KMS-11 (cell line): Measurements from ENCODE around the gene ANKRD44.
"Not testable (repeated sequence)": the region's sequence is repeated elsewhere in the genome, so short reads cannot be mapped to it uniquely, and the experiment has no call there.

Source experiments
- H2AFZ ChIP-seq: fragments of 200-600 bp; sonication (generic); 2 replicates; pipeline ENCODE4 v1.6.1; 2016; ENCODE audit warnings: antibody characterized with exemption, mixed run types, low read depth
- H3K27ac ChIP-seq: fragments of 200-600 bp; sonication (generic); 2 replicates; pipeline ENCODE4 v1.6.1; 2016; ENCODE audit warnings: mild to moderate bottlenecking, mixed run types
- H3K27me3 ChIP-seq: fragments of 200-600 bp; sonication (generic); 2 replicates; pipeline ENCODE4 v1.6.1; 2017; ENCODE audit warnings: mild to moderate bottlenecking, low read depth, mixed run types, moderate library complexity; ENCODE audit not compliant: insufficient read depth
- H3K36me3 ChIP-seq: fragments of 200-600 bp; sonication (generic); 2 replicates; pipeline ENCODE4 v1.6.1; 2017; ENCODE audit warnings: mild to moderate bottlenecking, mixed run types; ENCODE audit not compliant: insufficient read depth
- H3K4me1 ChIP-seq: fragments of 200-600 bp; sonication (generic); 2 replicates; pipeline ENCODE4 v1.6.1; 2016; ENCODE audit warnings: mild to moderate bottlenecking, low read depth, mixed run types; ENCODE audit not compliant: poor library complexity, severe bottlenecking
- H3K4me2 ChIP-seq: fragments of 200-600 bp; sonication (generic); 2 replicates; pipeline ENCODE4 v1.7.0; 2016; ENCODE audit warnings: mild to moderate bottlenecking, mixed run types
- H3K4me3 ChIP-seq: fragments of 200-600 bp; sonication (generic); IDR thresholded peaks from 2 replicates; pipeline ENCODE4 v1.6.1; 2017; ENCODE audit warnings: low read depth, low read length, mixed read lengths; ENCODE audit not compliant: insufficient read depth
- H3K79me2 ChIP-seq: fragments of 200-600 bp; sonication (generic); 2 replicates; pipeline ENCODE4 v1.6.1; 2016; ENCODE audit warnings: low read depth, mixed run types; ENCODE audit not compliant: insufficient read depth
- H3K9ac ChIP-seq: fragments of 200-600 bp; sonication (generic); 2 replicates; pipeline ENCODE4 v1.6.1; 2016; ENCODE audit warnings: mild to moderate bottlenecking, mixed run types
- H4K20me1 ChIP-seq: fragments of 200-600 bp; sonication (generic); 2 replicates; pipeline ENCODE4 v1.6.1; 2016; ENCODE audit warnings: mild to moderate bottlenecking, mixed run types; ENCODE audit not compliant: insufficient read depth
- TF ChIP-seq, protein P1 (sequence below): fragments of 200-600 bp; sonication (generic); conservative IDR thresholded peaks from 2 replicates; pipeline ENCODE4 v1.6.1; 2017; ENCODE audit warnings: low read depth, mild to moderate bottlenecking, antibody characterized with exemption, low read length, moderate library complexity, mixed read lengths

ANKRD44 gene

DNA sequence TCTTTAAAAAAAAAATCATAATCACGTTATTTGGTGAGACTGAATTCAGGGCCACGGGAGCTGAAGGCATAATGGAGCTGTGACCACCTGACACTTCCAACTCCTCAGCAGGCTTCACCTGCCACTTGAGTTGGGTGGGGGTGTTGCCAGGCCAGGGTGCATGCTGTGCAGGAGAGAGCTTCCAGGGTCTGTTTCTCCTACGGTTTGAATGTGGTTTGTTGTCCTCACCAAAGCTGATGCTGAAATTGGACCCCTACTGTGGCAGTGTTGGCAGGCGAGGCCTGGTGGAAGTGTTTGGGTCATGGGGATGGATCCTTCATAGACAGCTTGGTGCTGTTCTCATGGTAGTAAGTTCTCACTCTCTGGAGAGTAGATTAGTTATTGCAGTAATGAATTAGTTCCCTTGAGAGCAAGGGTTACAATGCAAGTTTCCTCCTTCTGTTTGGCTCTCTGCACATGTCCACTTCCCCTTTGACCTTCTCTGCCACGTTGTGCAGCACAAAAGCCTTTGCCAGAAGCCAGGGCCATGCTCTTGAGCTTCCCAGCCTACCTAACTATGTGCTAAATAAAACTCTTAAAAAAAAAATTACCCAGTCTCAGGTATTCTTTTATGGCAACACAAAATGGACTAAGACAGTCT lies 38.3 kb upstream of the ANKRD44 start:
- Histone ChIP-seq H3K36me3 (no peaks in the 10 kb centered on the region), H4K20me1 (no peaks in the 10 kb centered on the region), H2AFZ (no peak overlapping the region), H3K4me3 (no peak overlapping the region), H3K4me2 (no peak overlapping the region), H3K27ac (no peak overlapping the region), H3K4me1 (no peaks in the 10 kb centered on the region), H3K79me2 (no peaks in the 10 kb centered on the region), H3K9ac (no peak overlapping the region), H3K27me3 (no peaks in the 10 kb centered on the region)
- TF ChIP-seq, protein P1, sequence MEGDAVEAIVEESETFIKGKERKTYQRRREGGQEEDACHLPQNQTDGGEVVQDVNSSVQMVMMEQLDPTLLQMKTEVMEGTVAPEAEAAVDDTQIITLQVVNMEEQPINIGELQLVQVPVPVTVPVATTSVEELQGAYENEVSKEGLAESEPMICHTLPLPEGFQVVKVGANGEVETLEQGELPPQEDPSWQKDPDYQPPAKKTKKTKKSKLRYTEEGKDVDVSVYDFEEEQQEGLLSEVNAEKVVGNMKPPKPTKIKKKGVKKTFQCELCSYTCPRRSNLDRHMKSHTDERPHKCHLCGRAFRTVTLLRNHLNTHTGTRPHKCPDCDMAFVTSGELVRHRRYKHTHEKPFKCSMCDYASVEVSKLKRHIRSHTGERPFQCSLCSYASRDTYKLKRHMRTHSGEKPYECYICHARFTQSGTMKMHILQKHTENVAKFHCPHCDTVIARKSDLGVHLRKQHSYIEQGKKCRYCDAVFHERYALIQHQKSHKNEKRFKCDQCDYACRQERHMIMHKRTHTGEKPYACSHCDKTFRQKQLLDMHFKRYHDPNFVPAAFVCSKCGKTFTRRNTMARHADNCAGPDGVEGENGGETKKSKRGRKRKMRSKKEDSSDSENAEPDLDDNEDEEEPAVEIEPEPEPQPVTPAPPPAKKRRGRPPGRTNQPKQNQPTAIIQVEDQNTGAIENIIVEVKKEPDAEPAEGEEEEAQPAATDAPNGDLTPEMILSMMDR = no peak

DNA sequence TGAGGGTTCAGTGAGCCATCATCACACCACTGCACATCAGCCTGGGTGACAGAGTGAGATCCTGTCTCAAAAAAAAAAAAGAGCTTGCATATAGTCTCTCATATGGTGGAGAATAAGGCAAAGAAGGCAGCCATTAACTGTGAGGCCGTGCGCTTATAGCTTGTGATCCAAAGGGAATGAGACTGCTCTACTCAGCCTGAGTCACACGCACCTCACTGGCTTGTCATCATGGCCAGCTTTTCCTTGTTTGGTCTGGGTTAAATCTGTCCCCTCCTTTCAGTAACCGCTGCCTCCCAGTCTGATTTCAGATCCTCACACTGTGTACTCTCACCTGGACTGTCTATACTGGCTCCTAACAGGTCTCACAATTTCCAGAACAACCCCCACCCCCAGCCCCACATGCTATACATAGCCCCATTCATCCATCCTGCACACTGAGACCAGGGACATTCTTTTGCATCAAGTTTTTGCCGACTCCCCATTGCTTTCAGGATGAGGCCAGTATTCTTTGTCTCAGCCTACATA lies 35.3 kb upstream of the ANKRD44 start:
- Histone ChIP-seq H3K4me1 (no peaks in the 10 kb centered on the region), H3K27ac (no peak overlapping the region), H3K36me3 (no peaks in the 10 kb centered on the region), H3K79me2 (no peaks in the 10 kb centered on the region), H3K9ac (no peak overlapping the region), H2AFZ (no peak overlapping the region), H3K27me3 (no peaks in the 10 kb centered on the region), H4K20me1 (no peaks in the 10 kb centered on the region), H3K4me3 (no peak overlapping the region), H3K4me2 (no peak overlapping the region)
- TF ChIP-seq, protein P1 = no peak

DNA sequence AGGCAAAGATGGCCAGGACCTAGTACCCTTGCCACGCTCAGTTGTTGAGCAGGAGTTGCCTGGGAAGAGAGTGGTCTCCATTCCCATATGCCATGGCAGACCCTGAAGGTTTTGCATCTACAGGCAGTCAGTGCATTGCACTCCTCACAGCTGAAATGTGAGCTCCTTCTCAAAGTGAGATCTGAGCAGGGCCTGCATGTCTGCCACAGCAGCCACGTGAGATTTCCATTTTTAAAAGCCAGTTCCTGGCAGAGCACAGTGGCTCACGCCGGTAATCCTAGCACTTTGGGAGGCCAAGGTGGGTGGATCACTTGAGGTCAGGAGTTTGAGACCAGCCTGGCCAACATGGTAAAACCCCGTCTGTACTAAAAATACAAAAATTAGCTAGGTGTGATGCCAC lies 33.4 kb upstream of the ANKRD44 start:
- H3K27me3 ChIP-seq, H3K4me3 ChIP-seq: not testable (repeated sequence)

DNA sequence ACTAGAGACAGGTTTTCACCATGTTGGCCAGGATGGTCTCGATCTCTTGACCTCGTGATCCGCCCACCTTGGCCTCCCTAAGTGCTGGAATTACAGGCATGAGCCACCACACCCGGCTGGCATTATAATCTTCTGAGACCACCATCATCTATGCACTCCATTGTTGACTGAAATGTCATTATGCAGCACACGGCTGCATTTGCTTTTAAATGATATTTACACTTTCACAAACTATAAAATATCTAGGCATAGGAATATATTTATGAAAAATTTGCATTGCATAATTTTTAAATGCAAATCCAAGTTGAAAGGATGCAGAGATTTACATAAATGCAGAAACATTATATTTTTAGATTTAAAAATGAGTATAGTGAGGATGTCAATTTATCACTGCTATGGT lies 30.0 kb upstream of the ANKRD44 start:
- H2AFZ ChIP-seq = no peak overlapping the region
- TF ChIP-seq, protein P1 = no peak
- H3K79me2 ChIP-seq = no peaks in the 10 kb centered on the region
- H3K27me3 ChIP-seq = no peaks in the 10 kb centered on the region
- H3K9ac ChIP-seq = no peak overlapping the region
- H3K4me3 ChIP-seq = no peak overlapping the region
- H4K20me1 ChIP-seq = no peaks in the 10 kb centered on the region
- no peak overlapping the region for H3K27ac ChIP-seq
- no peaks in the 10 kb centered on the region for H3K4me1 ChIP-seq
- no peak overlapping the region for H3K4me2 ChIP-seq
- no peaks in the 10 kb centered on the region for H3K36me3 ChIP-seq

More for the DNA sequence above, 33.4 kb upstream of the ANKRD44 start:
- not testable (repeated sequence) for H3K36me3 ChIP-seq, H3K9ac ChIP-seq, H3K79me2 ChIP-seq, H2AFZ ChIP-seq, H3K4me2 ChIP-seq, H3K27ac ChIP-seq, H4K20me1 ChIP-seq, H3K4me1 ChIP-seq

DNA sequence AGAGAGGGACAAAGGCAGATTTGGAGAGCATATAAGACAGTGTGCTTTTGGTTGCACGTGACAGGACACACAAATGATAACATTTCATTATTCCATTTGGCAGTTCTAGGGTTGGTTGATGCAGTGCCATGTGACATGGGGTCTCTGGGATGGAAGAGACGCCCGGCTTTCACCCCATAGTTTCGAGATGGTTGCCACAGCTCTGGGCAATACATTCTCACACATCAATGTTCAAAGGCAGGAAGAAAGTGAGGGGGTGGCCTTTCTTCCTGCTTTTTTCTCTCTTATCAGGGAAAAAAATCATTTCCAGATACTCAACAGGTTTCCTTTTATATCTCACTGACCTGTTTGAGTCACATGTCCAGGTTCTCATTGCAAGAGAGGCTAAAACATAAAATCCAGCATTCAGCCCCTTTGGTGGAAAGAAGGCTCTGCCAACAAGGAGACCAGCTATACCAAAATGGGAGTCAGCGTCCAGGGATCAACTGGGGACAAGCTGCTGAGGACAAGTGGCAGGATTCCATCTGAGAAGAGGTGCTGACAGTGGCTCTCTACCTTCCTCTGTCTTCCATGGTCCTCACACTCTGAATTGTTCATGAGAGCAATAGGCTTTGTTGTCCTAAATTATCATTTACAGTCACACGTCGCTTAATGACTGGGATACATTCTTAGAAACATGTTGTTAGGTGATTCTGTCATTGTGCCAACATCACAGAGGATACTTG lies 29.1 kb upstream of the ANKRD44 start:
- no peak overlapping the region for H3K27ac ChIP-seq
- no peaks in the 10 kb centered on the region for H3K27me3 ChIP-seq
- H3K9ac ChIP-seq = no peak overlapping the region
- no peaks in the 10 kb centered on the region for H3K36me3 ChIP-seq
- no peaks in the 10 kb centered on the region for H3K4me1 ChIP-seq
- no peak overlapping the region for H3K4me2 ChIP-seq
- H4K20me1 ChIP-seq = no peaks in the 10 kb centered on the region
- TF ChIP-seq, protein P1 = no peak
- no peaks in the 10 kb centered on the region for H3K79me2 ChIP-seq
- no peak overlapping the region for H3K4me3 ChIP-seq
- H2AFZ ChIP-seq = no peak overlapping the region
